Neural crest cell (in vitro differentiated cells): ENCODE measurements around the gene CEBPG. TPM values are rescaled to one million over a fixed set of nuclear protein-coding genes. Genes with fewer than 3 reads are reported as not detected.

Source experiments
- DNase-seq: peaks from one replicate; pipeline ENCODE4 v3.0.0; 2021; ENCODE audit warnings: low read depth, mixed read lengths, low spot score
- H3K27ac Mint-ChIP-seq: one replicate; pipeline ENCODE4 v1.8.0; 2021; ENCODE audit warnings: mild to moderate bottlenecking, mixed read lengths; ENCODE audit not compliant: unreplicated experiment
- H3K27me3 Mint-ChIP-seq: 2 replicates; pipeline ENCODE4 v1.8.0; 2021; ENCODE audit warnings: low read depth, mild to moderate bottlenecking, mixed read lengths
- H3K36me3 Mint-ChIP-seq: 2 replicates; pipeline ENCODE4 v1.8.0; 2021; ENCODE audit warnings: low read depth, mild to moderate bottlenecking, mixed read lengths
- H3K4me1 Mint-ChIP-seq: 2 replicates; pipeline ENCODE4 v1.8.0; 2021; ENCODE audit warnings: mixed read lengths
- H3K4me3 Mint-ChIP-seq: one replicate; pipeline ENCODE4 v1.8.0; 2021; ENCODE audit warnings: mild to moderate bottlenecking, mixed read lengths
- H3K9me3 Mint-ChIP-seq: 2 replicates; pipeline ENCODE4 v1.8.0; 2021; ENCODE audit warnings: mixed read lengths
- total RNA-seq: library from RNA; stranded (reverse); gene quantifications from 2 replicates; pipeline ENCODE4 v1.2.1, GENCODE V29; 2021
- TF ChIP-seq, protein P1 (sequence below): fragments of 200-600 bp; sonication (generic); conservative IDR thresholded peaks from 2 replicates; pipeline ENCODE4 v1.5.0; 2021; ENCODE audit warnings: antibody characterized with exemption, mild to moderate bottlenecking

Gene CEBPG
- total RNA-seq, 1 donor from 2014 or later: 41.9 TPM

DNA sequence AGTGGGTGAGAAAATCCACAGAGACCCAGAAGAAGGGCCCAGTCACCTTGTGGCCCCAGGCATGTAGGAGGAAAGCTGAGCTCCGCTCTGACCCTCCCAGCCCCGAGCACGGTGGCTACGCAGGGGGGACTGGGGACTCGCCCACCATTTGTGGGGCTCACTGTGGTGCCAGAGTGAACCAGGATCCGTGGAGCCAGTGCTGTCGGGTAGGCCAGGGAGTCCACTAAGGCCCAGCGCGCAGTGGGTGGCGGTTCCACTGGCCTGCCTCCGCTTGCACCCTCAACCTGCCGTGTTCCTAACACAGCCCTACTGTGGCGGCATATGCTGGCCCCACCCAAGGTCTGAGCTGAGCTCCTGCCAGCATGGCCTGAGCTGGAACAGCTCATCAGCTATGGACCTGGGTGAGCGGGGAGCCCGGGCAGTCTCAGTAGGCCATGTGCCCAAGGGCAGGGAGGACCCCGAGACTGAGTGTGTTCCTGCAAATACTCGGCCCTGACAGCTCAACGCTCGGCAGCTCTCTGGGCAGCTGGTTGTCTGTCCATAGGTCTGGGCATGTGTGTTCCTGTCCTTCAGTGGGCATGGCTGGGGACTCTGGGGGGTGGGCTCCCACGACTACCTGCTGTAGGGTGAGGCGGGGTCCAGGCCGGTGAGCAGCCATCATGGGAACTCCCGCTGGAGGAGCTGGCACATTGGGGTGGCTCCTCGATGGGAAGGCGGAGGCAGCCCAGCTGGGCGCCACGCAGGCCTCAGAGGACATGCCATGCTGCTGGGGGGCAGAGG is 36.6 kb downstream of the CEBPG start:
- Mint-ChIP-seq H3K27ac (no peak overlapping the region), H3K27me3 (no peaks in the 10 kb centered on the region), H3K9me3 (no peaks in the 10 kb centered on the region), H3K4me1 (no peaks in the 10 kb centered on the region), H3K4me3 (no peak overlapping the region), H3K36me3 (no peaks in the 10 kb centered on the region)
- TF ChIP-seq, protein P1, sequence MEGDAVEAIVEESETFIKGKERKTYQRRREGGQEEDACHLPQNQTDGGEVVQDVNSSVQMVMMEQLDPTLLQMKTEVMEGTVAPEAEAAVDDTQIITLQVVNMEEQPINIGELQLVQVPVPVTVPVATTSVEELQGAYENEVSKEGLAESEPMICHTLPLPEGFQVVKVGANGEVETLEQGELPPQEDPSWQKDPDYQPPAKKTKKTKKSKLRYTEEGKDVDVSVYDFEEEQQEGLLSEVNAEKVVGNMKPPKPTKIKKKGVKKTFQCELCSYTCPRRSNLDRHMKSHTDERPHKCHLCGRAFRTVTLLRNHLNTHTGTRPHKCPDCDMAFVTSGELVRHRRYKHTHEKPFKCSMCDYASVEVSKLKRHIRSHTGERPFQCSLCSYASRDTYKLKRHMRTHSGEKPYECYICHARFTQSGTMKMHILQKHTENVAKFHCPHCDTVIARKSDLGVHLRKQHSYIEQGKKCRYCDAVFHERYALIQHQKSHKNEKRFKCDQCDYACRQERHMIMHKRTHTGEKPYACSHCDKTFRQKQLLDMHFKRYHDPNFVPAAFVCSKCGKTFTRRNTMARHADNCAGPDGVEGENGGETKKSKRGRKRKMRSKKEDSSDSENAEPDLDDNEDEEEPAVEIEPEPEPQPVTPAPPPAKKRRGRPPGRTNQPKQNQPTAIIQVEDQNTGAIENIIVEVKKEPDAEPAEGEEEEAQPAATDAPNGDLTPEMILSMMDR: no peak
- DNase-seq: no peak

DNA sequence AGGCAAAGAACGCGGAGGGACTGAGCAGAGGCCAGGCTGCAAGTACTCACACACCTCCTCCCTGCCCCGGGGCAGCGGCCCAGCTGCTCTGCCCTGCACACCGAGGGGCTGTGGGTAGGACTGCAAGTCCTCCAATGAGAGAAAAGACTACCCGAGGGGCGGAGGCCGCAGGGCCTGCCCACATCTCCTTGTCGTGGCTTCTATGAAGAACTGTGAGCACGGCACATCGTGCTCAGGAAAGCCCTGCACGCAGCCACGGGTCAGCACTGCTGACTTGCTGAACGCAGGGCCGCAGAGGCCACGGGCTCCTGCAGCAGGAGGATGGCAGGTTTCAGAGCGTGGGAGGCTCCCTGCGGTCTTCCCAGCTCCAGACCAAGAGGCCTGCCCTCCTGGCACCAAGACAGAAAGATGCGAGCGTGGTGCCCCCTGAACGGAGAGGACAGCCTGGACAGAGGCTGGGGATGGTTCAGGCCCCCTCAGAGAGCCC is 37.4 kb downstream of the CEBPG start:
- TF ChIP-seq, protein P1: no peak
- Mint-ChIP-seq H3K4me3 (no peak overlapping the region), H3K36me3 (no peaks in the 10 kb centered on the region), H3K4me1 (no peaks in the 10 kb centered on the region), H3K9me3 (no peaks in the 10 kb centered on the region), H3K27ac (no peak overlapping the region), H3K27me3 (no peaks in the 10 kb centered on the region)
- no peak for DNase-seq

DNA sequence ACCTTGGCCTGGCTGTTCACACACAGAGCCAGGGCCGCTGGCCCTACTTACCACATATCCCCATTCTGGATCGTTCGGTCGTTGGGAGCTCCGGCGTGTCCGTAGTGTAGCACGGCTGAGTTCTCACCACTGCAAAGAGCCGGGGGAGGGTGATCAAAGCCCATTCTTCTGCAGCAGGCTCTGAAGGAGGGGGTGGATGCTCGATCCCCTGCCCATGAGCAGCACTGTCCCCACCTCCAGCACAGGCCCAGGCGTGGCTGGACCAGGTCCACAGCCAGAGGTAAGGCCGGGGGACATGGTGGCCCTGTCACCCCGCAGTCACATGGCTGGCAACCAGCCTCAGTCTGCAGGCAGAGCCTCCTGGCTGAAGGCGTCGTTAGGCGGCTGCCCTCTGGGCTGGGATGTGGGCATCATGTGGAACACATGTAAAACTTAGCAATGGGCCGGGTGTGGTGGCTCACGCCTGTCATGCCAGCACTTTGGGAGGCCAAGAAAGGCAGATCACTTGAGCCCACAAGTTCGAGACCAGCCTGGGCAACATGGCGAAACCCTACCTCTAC is 38.2 kb downstream of the CEBPG start:
- Mint-ChIP-seq H3K4me1 (peaks cover 4% of the 10 kb centered on the region), H3K27me3 (no peaks in the 10 kb centered on the region), H3K9me3 (no peaks in the 10 kb centered on the region), H3K27ac (no peak overlapping the region), H3K4me3 (no peak overlapping the region), H3K36me3 (no peaks in the 10 kb centered on the region)
- no peak for DNase-seq
- TF ChIP-seq, protein P1: no peak

DNA sequence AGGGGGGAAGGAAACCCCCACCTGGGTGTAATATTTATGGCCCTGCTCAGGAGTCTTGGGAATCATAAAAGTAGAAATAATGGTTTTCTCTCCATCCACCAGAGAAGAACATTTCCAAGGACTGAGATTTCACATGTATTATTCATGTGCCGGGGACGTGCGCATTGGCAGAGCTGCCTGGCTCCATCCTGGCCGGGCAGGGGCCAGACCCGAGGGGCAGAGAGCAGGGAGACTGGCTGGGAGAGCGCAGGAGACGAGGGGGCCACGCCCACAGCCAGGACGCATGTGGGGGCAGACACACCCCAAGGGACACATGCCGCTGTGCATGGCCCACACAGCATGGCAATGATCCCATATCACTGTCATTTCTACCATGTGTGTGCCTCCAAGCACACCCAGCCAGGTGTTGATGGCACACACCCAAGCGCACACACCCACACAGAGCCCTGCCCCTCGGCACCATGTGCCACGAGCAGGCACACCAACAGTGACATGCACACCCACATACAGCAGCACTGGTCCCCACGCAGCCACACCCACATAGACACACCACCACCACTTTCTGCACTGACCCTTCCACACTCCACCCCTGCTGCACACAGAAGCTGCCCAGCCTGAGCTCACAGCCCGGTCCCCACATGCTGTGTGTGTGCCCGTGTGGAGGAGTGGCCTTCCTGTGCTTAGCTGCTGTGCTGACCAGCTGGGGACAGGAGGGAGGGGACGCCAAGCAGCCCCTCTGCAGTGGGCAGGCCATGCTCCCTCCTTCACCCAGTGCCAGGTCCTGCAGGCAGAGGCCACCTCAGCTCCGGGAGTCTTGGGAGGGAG is 39.3 kb downstream of the CEBPG start:
- Mint-ChIP-seq H3K4me1 (peaks cover 5% of the 10 kb centered on the region), H3K27me3 (no peaks in the 10 kb centered on the region), H3K9me3 (no peaks in the 10 kb centered on the region), H3K27ac (no peak overlapping the region), H3K4me3 (no peak overlapping the region), H3K36me3 (no peaks in the 10 kb centered on the region)
- no peak for DNase-seq
- TF ChIP-seq, protein P1: no peak

DNA sequence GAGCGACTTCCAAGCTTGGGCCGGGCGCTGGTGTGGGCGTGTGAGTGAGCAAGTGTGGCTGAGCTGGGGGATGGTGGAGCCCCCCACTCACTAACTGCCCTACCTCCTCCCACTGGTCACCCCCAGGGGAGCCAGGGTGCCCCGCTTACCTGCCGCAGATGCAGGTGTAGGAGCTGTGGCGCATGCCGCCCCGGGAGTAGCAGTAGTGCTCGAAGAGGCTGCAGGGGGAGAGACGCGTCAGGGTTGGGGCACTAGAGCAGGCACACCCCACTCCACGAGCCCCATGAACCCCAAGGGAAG is 39.9 kb downstream of the CEBPG start:
- no peaks in the 10 kb centered on the region for H3K36me3 Mint-ChIP-seq
- H3K27ac Mint-ChIP-seq: no peak overlapping the region
- H3K4me3 Mint-ChIP-seq: no peak overlapping the region
- H3K9me3 Mint-ChIP-seq: no peaks in the 10 kb centered on the region
- H3K27me3 Mint-ChIP-seq: no peaks in the 10 kb centered on the region
- no peak for DNase-seq
- TF ChIP-seq, protein P1: no peak
- H3K4me1 Mint-ChIP-seq: peaks cover 5% of the 10 kb centered on the region
